ENCODE data around the gene SPACA5. TPM values are rescaled to one million over a fixed set of nuclear protein-coding genes. Genes with fewer than 3 reads are reported as not detected.
"Not testable (repeated sequence)": the region's sequence is repeated elsewhere in the genome, so short reads cannot be mapped to it uniquely, and the experiment has no call there.

The SPACA5 gene
- 9.6 TPM in 1 of 2 replicates, not detected in the other for total RNA-seq (ENCODE audit: low replicate concordance)

DNA sequence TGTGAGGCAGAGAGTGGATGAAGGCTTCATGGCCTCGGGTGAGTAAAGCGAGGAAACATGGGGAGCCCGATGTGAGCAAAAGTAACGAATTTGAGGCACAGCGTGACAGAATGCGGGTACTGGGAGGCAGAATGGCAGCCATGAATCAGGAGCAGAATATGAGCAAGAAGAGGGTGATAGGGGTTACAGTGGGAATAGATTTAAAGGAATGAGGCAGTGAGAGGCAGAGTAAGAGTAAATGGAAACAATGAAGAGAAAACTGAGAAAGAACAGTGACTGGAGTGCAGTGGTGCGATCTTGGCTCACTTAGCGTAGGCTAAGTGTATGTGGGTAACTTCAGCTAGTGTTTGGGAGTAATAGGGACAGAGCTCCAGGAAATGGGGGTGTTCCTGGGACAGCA, at the start of gene SPACA5:
SPACA5 (plus strand) TSS at position 301 of the 400 bp plus-strand sequence. CDS start 815 bp downstream, outside the sequence.
- not testable (repeated sequence) for H4K20me1 ChIP-seq (ENCODE audit: low read depth); H3K4me1 ChIP-seq; H3K27ac ChIP-seq; H3K36me3 ChIP-seq; H3K4me2 ChIP-seq; H3K27me3 ChIP-seq; H3K9me3 ChIP-seq (ENCODE audit: low read depth); H3F3A ChIP-seq (ENCODE audit: low read depth); DNase-seq (ENCODE audit: low spot score); H3K9me3 Mint-ChIP-seq; H2AFZ ChIP-seq (replicated peaks); H3K4me3 ChIP-seq; H3K27ac Mint-ChIP-seq; H3K36me3 Mint-ChIP-seq; H3K27me3 Mint-ChIP-seq (ENCODE audit: insufficient read depth, low read depth); H3K9ac ChIP-seq; H3K4me3 Mint-ChIP-seq
- peaks cover 12% of the 10 kb centered on the region for H3K4me1 Mint-ChIP-seq
- peaks cover 14% of the 10 kb centered on the region for H3K79me2 ChIP-seq (ENCODE audit: low read depth)

DNA sequence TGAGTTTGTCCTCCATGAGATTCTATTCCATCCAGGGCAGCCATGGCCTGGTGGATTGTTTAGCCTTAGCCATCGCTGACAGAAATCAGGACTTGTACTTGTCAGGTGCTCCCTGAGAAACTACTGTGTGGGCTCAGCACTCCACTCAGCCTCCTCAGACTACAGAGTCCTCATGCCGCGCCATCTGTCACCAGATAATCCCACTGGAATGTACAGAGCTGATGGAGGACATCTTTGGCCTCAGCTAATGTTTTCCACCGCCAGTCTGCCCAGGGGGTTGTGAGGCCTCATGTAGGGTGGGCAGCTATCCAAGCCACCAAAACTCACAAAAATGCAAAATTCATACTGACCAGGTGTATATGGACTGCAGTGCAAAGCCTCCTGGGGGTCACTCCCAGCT, 48.6 kb upstream of the SPACA5 start:
- not testable (repeated sequence) for H3K27me3 Mint-ChIP-seq (ENCODE audit: insufficient read depth, low read depth)

DNA sequence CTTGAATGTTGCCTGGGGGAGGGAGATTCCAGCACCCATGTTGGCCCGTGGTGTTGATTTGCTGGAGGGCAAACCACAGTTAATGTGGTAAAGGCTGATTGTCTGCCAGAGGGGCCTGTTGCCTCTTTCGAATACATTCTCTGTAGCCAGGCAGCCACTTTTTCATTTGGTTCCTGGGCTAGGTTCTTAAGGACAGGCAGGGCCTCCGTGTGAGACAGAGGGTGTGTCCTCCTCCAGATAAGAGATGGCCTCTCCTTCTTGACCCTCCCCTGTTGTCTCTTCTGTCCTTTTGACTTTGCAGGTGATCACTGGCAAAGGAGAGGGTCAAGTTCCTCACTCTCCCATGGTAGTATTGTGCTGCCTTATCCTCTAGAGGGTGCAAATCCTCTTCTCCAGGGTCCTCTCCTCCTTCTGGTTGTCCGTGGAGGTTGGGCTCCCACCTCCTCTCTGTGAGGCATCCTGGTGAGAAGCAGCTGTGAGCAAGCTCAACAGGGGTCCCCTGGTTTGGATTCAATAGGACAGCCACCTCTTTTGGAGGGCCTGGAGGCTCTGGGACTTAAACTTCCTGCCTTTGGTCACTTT, 47.9 kb upstream of the SPACA5 start:
- Histone ChIP-seq H3K4me2 (no peak overlapping the region), H3K27ac (no peak overlapping the region), H3K36me3 (no peaks in the 10 kb centered on the region), H3K27me3 (no peaks in the 10 kb centered on the region), H4K20me1 (ENCODE audit: low read depth) (no peaks in the 10 kb centered on the region), H3K4me3 (no peak overlapping the region), H3K79me2 (ENCODE audit: low read depth) (no peaks in the 10 kb centered on the region), H3K9me3 (ENCODE audit: low read depth) (peaks cover 6% of the 10 kb centered on the region), H3F3A (ENCODE audit: low read depth) (no peaks in the 10 kb centered on the region), H2AFZ (replicated peaks) (no peak overlapping the region), H3K4me1 (no peaks in the 10 kb centered on the region), H3K9ac (no peak overlapping the region)
- DNase-seq (ENCODE audit: low spot score): no peak
- TF ChIP-seq, protein P1, sequence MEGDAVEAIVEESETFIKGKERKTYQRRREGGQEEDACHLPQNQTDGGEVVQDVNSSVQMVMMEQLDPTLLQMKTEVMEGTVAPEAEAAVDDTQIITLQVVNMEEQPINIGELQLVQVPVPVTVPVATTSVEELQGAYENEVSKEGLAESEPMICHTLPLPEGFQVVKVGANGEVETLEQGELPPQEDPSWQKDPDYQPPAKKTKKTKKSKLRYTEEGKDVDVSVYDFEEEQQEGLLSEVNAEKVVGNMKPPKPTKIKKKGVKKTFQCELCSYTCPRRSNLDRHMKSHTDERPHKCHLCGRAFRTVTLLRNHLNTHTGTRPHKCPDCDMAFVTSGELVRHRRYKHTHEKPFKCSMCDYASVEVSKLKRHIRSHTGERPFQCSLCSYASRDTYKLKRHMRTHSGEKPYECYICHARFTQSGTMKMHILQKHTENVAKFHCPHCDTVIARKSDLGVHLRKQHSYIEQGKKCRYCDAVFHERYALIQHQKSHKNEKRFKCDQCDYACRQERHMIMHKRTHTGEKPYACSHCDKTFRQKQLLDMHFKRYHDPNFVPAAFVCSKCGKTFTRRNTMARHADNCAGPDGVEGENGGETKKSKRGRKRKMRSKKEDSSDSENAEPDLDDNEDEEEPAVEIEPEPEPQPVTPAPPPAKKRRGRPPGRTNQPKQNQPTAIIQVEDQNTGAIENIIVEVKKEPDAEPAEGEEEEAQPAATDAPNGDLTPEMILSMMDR (IDR thresholded peaks at IDR 0.05): no peak
- no peak for TF ChIP-seq EZH2phosphoT487 (IDR thresholded peaks at IDR 0.05)
- TF ChIP-seq EZH2 (IDR thresholded peaks at IDR 0.05): no peak
- H3K4me3 Mint-ChIP-seq: no peak overlapping the region
- H3K9me3 Mint-ChIP-seq: peaks cover 22% of the 10 kb centered on the region
- no peak overlapping the region for H3K27ac Mint-ChIP-seq
- no peaks in the 10 kb centered on the region for H3K27me3 Mint-ChIP-seq (ENCODE audit: insufficient read depth, low read depth)
- H3K36me3 Mint-ChIP-seq: peaks cover 2% of the 10 kb centered on the region
- peaks cover 4% of the 10 kb centered on the region for H3K4me1 Mint-ChIP-seq

More for the DNA sequence above, 48.6 kb upstream of the SPACA5 start:
- H3F3A ChIP-seq (ENCODE audit: low read depth); H4K20me1 ChIP-seq (ENCODE audit: low read depth); H3K9me3 ChIP-seq (ENCODE audit: low read depth); H3K27ac Mint-ChIP-seq; H3K27ac ChIP-seq; H3K4me1 Mint-ChIP-seq; H3K36me3 Mint-ChIP-seq; H3K36me3 ChIP-seq; H3K9ac ChIP-seq; H2AFZ ChIP-seq (replicated peaks); H3K4me1 ChIP-seq; H3K27me3 ChIP-seq; H3K79me2 ChIP-seq (ENCODE audit: low read depth); H3K4me2 ChIP-seq; DNase-seq (ENCODE audit: low spot score); H3K4me3 Mint-ChIP-seq; H3K4me3 ChIP-seq: not testable (repeated sequence)
- H3K9me3 Mint-ChIP-seq: peaks cover 25% of the 10 kb centered on the region

DNA sequence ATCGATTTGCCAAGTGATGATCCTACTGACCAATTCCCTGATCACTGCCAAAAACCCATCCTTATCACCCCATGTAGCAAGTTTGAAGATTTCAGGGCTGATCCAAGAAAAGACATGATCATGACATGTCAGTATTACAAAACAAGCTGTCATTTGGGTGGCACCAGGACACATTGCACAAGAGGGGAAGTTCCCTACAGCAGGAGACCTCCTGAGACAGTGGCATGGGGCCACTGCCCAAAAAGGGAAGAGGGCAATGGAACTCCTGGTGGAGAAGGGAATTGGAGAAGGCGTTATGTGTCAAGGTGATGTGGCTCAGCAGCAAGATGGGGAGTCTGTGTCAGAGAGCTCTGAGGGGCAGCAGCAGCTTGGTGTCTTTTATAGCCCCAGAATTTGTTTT, 46.4 kb upstream of the SPACA5 start:
- Mint-ChIP-seq H3K27ac (no peak overlapping the region), H3K4me3 (no peak overlapping the region), H3K36me3 (peaks cover 2% of the 10 kb centered on the region), H3K9me3 (peaks cover 32% of the 10 kb centered on the region), H3K27me3 (ENCODE audit: insufficient read depth, low read depth) (no peaks in the 10 kb centered on the region), H3K4me1 (peaks cover 4% of the 10 kb centered on the region)
- H3K79me2 ChIP-seq (ENCODE audit: low read depth): no peaks in the 10 kb centered on the region
- peaks cover 8% of the 10 kb centered on the region for H3K9me3 ChIP-seq (ENCODE audit: low read depth)
- DNase-seq (ENCODE audit: low spot score): no peak
- no peak overlapping the region for H3K4me3 ChIP-seq
- H3F3A ChIP-seq (ENCODE audit: low read depth): no peaks in the 10 kb centered on the region
- no peak overlapping the region for H2AFZ ChIP-seq (replicated peaks)
- no peak overlapping the region for H3K4me2 ChIP-seq
- H3K36me3 ChIP-seq: no peaks in the 10 kb centered on the region
- no peaks in the 10 kb centered on the region for H3K4me1 ChIP-seq
- no peaks in the 10 kb centered on the region for H3K27me3 ChIP-seq
- TF ChIP-seq, protein P1 (IDR thresholded peaks at IDR 0.05): no peak
- TF ChIP-seq EZH2phosphoT487 (IDR thresholded peaks at IDR 0.05): no peak
- no peak for TF ChIP-seq EZH2 (IDR thresholded peaks at IDR 0.05)
- H3K27ac ChIP-seq: no peak overlapping the region
- H4K20me1 ChIP-seq (ENCODE audit: low read depth): no peaks in the 10 kb centered on the region
- no peak overlapping the region for H3K9ac ChIP-seq

DNA sequence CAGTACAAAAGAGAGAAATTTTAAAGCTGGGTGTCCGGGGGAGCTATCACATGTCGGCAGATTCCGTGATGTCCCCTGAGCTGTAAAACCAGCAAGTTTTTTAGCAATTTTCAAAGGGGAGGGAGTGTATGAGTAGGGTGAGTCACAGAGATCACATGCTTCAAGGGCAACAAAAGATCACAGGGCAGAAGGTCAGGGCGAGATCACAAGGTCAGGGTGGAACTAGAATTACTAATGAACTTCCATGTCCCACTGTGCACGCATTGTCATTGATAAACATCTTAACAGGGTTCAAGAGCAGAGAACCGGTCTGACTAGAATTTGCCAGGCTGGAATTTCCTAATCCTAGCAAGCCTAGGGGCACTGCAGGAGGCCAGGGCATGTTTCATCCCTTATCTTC, 45.0 kb upstream of the SPACA5 start:
- H3K4me3 ChIP-seq; H3K79me2 ChIP-seq (ENCODE audit: low read depth); H3K27ac ChIP-seq; H3K9me3 ChIP-seq (ENCODE audit: low read depth); H3K27me3 ChIP-seq; H3K9ac ChIP-seq; H3K4me1 ChIP-seq; H4K20me1 ChIP-seq (ENCODE audit: low read depth); H3K4me2 ChIP-seq; H3K36me3 Mint-ChIP-seq; H3K36me3 ChIP-seq; H3K4me3 Mint-ChIP-seq; H2AFZ ChIP-seq (replicated peaks); H3K27ac Mint-ChIP-seq; H3K4me1 Mint-ChIP-seq; H3K27me3 Mint-ChIP-seq (ENCODE audit: insufficient read depth, low read depth); DNase-seq (ENCODE audit: low spot score); H3F3A ChIP-seq (ENCODE audit: low read depth): not testable (repeated sequence)
- peaks cover 38% of the 10 kb centered on the region for H3K9me3 Mint-ChIP-seq

DNA sequence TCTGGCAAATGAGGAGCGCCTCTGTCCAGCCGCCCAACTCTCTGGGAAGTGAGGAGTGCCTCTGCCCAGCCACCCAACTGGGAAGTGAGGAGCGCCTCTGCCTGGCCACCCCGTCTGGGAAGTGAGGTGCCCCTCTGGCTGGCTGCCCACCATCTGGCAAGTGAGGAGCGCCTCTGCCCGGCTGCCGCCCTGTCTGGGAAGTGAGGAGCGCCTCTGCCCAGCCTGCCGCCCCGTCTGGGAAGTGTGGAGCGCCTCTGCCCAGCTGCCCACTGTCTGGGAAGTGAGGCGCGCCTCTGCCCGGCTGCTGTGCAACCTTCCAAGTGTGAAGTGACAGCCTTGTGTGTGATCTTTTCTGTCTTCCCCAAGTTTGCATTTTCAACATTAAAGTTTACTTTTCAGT, 41.3 kb upstream of the SPACA5 start:
- not testable (repeated sequence) for H3K4me1 Mint-ChIP-seq

More for the DNA sequence above, 41.3 kb upstream of the SPACA5 start:
- H3K27ac Mint-ChIP-seq; H3K79me2 ChIP-seq (ENCODE audit: low read depth); DNase-seq (ENCODE audit: low spot score); H3K36me3 ChIP-seq; H3K27ac ChIP-seq; H3K4me3 ChIP-seq; H3K9me3 ChIP-seq (ENCODE audit: low read depth); H3K36me3 Mint-ChIP-seq; H3K4me3 Mint-ChIP-seq; H2AFZ ChIP-seq (replicated peaks); H3K4me1 ChIP-seq; H4K20me1 ChIP-seq (ENCODE audit: low read depth); H3K27me3 Mint-ChIP-seq (ENCODE audit: insufficient read depth, low read depth); H3K4me2 ChIP-seq; H3K9ac ChIP-seq; H3K27me3 ChIP-seq; H3F3A ChIP-seq (ENCODE audit: low read depth): not testable (repeated sequence)
- H3K9me3 Mint-ChIP-seq: peaks cover 50% of the 10 kb centered on the region
